Activated gamma-delta T cell (primary cell): ENCODE results near the gene N4BP3.
A peak's percentile ranks its signal among the peaks of the same experiment; 100 is the strongest.

ENCODE experiments used
- DNase-seq: peaks from one replicate; lab custom pipeline; 2025; lab: John Stamatoyannopoulos, UW

N4BP3 gene

DNA sequence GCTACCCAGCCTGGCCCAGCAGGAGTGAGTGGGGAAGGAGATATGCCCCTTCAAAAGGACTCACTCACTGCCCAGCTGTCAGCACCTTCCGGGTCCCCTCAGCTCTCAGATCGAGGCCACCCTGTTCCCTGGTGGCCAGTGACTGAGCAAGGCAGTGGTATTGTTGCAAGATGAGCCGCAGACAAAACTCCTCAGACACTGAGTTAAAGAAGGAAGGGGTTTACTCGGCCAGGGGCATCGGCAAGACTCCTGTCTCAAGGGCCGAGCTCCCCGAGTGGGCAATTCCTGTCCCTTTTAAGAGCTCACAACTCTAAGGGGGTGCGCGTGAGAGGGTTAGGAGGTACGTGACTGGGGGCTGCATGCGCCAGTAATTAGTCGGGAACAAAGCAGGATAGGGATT, 9.7 kb upstream of the N4BP3 start:
- DNase-seq, result no peak

DNA sequence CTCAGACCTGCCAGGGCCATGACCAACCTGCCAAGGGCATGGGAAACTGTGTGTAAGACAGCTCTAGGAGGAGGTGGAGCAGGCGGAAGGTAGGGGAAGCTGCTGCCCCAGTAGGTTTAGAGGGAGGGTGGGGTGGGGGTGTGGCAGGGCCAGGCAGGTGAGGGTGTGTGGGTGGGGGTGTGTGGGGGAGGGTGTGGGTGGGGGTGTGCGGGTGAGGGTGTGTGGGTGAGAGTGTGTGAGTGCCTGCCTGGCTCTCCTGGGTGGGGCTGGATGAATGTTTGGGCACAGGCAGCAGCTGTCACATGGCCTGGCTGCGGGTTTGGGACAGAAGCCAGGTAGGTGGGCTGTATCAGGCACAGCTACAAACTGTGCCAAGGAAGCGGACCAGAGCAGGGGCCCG, 8.8 kb upstream of the N4BP3 start:
- no peak for DNase-seq

DNA sequence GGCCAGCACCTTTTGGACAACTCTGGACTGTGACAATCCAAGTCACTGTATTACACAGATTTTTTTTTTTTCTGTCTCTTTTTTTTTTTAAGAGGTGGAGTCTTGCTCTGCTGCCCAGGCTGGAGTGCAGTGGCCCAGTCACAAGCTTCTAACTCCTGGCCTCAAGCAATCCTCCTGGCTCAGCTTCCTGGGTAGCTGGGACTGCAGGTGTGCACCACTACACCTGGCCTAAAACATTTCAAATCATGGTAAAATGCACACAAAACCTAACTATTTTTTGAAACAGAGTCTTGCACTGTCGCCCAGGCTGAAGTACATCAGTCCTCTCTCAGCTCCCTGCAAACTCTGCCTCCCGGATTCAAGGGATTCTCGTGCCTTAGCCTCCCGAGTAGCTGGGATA, 7.2 kb upstream of the N4BP3 start:
- no peak for DNase-seq

DNA sequence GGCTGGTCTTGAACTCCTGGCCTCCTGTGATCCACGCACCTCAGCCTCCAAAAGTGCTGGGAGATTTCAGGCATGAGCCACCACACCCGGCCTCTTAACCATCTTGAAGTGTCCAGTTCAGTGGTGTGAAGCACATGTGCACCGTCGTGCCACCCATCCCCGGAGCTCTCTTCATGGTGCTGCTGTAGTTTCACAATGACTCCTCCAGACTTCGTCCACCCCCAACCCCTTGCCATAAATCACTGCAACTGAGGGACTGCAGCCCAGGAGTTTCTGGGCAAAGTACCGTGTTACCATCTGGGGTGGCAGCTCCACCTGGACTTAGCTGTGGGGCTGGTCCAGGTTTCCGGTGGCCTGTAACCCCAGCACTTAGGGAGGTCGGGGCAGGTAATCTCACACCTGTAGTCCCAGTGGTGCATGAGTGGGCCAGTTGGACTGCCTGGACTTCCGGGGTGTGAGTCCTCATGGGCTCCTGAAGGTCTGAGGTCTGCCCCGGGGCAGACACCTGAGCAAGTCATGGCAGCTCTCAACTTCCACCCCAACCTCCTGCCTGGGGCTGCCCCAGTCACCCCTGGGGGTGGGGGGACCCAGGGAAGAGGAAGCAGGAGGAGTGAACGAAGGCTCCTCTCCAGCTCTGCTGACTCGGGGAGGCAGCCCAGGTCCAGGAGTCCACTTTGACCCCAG, 6.6 kb upstream of the N4BP3 start:
- no peak for DNase-seq

DNA sequence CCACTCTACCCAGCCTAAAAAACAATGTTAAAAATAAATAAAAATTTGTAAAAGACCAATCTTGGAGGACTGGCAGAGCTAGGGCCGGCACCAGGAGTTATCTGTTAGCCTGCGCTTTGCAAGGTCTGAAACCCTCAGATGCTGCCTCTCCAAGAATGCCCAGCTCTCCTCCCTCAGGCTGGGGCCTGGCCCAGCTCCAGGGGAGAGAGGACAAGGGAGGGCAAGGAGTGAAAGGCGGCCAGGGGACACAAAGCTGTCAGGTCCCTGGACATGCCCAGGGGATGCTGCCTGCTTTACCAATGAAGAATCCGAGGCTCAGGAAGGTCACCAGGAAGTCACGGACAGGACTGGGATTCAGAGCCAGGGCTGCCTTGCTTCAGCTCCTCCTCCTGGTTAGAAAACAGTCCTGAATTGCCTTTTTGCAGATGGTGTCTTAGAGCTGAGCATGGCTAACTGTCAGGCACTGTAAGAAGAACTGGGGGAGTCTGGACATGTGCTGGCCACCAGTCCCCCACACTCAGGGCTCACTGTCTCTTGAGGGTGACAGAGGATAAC, 5.5 kb upstream of the N4BP3 start:
- no peak for DNase-seq

DNA sequence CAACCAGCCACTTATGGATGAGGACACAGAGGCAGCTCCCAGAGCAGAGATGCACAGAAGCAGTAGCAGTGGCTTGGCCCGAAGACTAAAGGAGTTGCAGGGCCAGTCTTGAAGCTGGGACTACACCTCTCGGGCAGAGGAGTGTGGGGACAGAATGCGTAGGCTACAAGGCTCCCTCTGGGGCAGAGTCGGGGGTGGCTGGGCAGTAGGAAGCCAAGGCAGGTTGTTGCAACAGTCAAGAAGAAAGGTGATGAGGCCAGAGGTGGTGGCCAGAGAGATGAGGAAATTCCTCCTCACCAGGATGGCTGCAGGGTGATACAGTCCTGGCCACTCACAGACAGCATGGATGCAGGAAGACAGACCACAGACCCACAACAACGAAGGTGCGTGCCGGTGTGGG, 4.9 kb upstream of the N4BP3 start:
- DNase-seq, result no peak

DNA sequence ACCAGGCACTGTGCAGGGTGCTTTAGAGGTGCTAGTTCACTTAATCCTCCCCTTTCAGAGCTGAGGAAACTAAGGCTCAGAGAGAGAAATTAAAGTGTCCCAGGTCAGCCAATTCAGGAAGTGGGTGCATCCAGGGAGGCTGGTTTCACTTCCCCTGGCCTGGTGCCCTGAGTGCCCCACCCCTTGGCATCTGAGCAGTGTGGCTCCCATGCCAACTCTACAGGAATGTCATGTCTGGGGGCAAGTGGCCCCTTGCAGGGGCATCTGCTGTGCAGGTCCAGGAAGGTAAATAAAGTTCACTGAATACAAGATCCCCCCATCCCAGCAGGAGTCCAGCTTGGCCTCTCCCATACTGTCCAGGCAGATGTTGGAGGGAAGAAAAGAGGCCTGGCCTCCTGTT, 4.4 kb upstream of the N4BP3 start:
- no peak for DNase-seq

DNA sequence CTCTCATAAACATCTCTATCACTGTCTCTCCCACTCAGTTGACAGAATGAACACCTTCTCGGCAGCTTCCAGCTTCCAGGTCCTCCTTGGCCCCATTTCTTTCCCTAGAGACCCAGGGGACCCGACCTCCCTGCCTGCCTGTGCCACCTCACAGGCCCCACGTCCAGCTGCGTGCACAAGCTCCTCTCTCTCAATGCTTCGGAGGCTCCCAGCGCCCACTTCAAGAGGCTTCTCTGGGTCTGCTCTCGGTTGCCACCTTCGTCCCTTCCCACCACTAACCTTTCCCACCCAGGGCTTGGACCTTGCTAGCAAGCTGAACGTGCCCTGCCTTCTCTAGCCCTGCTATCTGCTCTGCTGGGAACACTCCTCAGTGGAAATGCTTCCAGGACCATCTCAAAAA, 2.8 kb upstream of the N4BP3 start:
- DNase-seq, result no peak

DNA sequence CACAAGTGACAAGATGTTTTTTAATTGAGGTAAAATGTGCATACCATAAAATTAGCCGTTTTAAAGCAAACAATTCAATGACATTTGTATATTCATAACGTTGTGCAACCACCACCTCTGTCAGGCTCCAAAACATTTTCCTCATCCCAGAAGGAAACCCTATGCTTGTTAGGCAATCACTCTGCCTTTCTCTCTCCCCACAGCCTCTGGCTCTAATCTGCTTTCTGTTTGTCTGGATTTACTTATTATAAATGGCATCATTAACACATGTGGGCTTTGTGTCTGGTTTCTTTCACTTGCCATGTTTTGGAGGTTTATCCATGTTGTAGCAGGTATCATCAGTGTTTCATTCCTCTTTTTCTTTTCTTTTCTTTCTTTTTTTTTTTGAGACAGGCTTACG, 1.4 kb upstream of the N4BP3 start:
- DNase-seq, result no peak

DNA sequence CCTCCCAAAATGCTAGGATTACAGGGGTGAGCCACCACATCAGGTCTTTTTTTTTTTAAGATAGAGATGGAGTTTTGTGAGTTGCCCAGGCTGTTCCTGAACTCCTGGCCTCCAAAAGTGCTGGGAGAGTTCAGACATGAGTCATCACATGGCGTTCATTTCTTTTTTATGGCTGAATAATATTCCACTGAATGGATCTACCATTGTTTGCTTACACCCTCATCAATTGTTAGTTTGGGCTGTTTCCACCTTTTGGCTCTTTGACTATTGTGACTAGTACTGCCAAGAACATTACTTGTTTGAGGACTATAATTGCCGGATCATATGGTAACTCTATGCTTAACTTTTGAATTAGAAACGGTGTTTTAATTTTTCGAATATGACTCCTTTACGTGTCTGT, 787 bp upstream of the N4BP3 start:
- DNase-seq, result no peak

DNA sequence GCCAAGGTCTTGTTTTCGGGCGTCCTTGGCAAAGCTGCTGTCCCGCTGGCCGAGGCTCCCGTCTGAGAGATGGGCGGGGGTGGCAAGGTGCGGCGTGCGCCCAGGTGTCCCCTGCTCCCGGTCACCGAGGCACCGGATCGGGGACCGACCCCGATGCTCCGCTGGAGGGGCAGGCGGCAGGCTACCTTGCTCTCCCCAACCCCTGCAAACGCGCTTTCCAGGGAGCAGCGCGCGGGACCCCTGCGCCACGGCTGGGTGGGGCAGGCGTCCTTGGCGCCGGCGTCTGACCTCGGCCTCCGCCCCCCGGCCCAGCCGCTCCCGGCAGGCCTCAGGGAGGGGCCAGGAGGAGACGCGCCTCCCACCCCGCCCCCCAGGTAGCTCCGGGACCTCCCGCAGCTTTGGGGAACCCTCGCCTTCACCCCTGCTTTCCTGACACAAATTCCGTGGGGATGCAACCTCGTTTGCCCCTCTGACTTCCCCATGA, 551 bp downstream of the N4BP3 start:
- DNase-seq, result no peak

DNA sequence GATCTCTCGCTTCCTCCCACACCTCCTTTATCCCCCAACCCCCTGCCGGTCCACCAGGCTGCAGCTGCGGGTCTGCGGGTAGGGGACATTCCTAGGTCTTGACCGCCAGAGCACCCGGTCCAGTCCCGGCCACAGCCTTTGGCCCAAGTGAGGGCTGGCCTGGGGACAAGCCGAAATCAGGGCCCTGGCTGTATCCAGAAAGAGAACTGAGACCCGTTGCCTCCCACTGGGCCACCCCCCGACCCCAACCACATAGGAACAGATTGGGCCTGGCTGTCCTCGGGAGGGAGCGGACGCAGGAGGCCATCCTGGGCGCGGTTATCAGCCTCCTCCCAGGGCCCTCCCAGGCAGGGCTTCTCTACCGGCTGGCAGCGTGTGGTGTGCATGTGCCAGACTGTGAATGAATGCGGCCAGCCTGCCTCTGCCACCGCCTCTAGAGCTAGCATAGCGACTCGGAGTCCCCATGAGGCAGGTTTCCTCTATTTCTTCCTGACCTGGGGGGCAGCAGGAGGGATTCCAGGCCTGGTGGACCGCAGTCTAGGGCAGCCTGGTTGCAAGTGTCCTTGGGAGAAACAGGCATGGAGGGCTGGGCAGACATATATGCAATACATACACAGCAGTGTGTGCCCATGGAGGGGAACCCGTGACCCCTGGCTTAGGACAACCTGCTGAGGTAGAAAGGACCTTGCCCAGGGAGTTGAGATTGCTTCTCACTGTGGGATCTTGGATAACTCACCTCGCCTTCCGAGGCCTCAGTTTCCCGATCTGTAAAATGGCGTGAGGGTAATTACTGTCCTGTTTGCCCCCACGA, 1.2 kb downstream of the N4BP3 start:
- DNase-seq, result peak; percentile 55

DNA sequence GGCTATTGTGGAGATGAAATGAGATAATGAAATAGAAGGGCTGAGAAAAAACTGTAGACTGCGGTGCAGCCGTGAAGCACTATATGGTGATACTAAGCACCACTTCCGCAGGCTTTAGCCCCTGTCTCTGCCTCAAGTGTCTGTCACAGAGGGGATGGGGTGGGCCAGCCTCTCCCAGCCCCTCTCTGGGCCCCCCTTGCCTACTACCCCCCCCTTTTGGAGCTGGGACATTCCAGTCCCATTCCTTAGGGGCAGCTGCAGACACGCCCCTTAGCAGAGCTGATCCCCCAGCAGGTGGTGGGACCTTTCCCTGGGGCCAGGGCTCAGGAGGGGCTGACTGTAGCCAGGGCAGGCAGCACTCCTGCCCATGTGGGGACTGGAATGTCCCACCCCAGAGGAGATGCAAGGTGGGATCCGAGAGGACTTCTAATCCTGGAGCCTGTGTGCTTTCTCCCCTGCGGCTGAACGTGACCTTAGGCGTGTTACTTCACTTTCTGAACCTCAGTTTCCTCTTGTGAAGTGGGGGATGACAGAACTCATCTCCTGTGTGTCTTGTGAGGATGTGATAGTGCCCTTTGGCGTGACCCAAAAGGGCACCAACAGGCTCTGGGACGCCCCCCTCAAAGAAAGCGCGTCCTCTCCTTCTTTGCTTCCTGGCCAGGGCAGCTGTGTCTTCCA, 1.9 kb downstream of the N4BP3 start:
- DNase-seq, result no peak

DNA sequence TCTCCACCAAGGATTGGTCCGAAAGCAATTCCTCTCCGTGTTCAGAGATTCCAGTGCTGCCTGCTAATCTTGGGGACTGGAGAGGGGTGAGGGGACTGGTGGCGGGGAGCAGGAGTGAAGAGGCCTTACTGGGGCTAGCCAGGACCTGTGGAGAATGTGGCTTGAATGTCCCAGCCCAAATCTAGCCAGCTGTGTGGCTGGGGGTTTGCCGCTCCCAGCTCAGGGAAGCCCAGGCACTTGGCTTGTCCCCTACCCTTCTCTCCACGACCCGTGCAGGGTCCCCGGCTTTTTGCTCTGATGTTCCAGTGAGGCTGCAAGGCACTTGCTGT, 2.4 kb downstream of the N4BP3 start:
- DNase-seq, result no peak

DNA sequence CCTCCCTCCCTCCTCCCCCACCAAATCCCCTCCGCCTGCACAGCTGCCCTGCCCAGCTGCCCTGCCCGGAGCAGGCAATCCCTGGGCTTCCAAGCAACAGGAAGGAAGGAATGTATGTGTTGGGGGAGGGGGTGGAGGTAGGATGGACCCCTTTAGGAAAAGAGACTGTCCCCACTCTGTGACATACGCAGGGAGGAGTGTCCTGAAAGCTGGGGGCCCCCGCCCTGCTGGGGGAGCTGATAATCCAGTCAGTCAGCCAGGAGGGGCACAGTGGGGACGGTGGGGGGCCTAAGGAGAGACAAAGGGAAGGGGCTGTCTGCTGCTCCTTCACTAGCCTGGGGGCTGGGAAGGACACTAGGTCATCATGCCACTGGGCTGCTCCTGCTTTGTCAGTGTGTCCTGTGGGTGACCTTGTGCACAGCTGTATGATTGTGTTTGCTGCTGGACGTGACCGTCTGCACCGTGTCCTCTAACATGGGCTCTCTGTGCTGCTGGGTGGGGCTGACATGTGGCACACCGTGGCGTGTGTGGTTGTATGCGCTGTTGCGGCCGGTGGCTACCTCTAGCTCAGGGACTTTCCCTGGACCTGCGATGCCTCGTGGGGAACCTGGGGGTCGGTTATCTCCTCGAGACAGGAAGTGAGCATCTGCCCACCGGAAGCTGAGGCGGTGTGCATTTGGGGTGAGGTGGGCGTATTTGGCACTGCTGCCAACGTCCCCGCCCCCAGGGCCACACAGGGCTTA, 3.0 kb downstream of the N4BP3 start:
- DNase-seq, result peak; percentile 80

DNA sequence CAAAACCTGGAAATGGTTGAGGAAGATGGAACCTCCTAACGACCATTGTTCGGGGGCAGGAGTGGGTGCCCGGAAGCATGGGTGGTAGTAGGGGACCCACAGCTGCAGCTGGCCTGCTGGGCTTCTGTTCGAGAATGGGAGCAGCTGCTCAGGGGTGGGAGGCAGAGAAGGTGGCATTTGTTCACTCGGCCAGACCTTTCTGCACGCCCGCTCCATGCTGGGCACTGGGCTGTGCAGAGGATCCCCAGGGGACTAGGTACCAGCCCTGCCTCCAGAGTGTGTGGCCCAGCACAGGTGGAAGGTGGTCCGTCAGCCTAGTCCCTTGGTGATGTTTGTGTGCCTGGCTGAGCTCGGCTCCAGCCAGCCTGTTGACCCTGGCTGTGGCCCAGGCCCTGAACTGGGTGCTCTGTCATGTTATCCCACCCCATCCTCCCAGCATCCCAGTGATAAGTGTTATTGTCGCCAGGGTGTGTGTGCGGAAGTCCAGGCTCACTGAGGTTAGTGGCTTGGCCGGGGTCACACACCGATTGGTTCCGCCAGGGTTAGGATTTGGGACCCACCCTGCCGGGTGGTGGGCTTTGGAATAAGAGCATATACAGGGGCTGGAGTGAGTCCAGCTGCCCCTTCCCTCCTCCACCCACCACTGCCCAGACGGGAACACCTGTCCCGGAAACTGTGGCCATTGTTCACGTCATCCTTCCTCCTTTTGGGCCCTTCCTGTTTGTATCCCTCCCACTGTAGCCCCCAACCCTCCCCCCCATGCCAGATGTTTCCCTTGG, 4.8 kb downstream of the N4BP3 start:
- no peak for DNase-seq

DNA sequence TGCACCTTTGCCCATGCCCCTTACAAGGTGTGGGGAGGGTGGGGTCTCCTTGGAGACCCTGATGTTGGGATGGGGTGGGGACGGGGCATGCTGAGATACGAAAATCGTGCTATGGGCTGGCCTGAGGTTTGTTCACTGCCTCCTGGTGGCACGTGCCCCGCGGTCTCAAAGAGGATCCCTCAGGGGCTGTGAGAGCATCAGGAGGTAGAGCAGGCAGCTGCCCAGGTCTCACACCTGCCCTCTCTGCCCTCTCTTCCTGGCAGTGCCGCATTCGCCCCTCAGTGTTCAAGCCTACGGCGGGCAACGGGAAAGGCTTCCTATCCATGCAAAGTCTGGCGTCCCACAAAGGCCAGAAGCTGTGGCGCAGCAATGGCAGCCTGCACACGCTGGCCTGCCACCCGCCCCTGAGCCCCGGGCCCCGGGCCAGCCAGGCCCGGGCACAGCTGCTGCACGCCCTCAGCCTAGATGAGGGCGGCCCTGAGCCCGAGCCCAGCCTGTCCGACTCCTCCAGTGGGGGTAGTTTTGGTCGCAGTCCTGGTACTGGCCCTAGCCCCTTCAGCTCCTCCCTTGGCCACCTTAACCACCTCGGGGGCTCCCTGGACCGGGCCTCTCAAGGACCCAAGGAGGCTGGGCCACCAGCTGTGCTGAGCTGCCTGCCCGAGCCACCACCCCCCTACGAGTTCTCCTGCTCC, 6.7 kb downstream of the N4BP3 start:
- no peak for DNase-seq

DNA sequence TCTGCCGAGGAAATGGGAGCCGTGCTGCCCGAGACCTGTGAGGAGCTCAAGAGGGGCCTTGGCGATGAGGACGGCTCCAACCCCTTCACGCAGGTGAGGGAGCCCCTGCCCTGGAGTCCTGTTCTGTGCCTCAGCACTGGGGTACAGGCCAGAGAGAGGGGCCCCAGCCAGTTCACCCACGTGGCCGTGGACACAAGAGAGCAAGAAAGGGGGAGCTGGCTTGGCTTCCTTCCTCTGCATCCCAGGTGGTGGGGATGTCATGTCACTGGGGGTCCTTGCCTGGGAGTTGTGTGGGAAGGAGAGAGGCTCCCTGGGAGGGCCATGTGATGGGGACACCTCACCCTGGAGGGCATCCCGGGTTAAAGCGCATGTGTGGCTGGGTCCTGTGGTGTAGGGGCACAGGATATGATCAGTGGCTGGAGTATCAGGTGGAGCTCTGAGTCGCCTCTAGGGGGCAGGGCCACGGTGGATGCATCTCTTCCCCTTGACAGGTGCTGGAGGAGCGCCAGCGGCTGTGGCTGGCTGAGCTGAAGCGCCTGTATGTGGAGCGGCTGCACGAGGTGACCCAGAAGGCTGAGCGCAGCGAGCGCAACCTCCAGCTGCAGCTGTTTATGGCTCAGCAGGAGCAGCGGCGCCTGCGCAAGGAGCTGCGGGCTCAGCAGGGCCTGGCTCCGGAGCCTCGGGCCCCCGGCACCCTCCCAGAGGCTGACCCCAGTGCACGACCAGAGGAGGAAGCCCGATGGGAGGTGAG, 7.5 kb downstream of the N4BP3 start:
- DNase-seq, result peak; percentile 39

DNA sequence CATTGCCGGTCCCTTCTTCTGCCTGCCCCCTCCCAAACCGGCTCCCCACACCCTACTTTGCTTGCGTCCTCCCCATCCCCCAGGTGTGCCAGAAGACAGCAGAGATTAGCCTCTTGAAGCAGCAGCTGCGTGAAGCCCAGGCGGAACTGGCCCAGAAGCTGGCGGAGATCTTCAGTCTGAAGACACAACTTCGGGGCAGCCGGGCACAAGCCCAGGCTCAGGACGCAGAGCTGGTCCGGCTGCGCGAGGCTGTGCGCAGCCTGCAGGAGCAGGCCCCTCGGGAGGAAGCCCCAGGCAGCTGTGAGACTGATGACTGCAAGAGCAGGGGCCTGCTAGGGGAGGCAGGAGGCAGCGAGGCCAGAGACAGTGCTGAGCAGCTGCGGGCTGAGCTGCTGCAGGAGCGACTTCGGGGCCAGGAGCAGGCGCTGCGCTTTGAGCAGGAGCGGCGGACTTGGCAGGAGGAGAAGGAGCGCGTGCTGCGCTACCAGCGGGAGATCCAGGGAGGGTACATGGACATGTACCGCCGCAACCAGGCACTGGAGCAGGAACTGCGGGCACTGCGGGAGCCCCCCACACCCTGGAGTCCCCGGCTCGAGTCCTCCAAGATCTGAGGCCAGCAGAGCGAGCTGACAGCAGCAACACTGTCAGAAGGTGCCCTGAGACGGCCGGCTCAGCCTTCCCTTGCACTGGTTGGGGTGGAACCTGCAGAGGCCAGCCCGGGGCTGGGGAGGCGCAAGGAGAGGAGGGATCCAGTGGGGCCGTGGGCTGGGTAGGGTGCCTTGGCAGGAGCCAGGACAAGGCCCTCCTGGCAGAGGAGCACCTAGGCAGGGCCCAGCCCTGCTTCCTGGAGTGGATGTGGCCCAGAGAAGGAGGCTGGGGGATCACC, 8.3 kb downstream of the N4BP3 start:
- no peak for DNase-seq
